GM12874 (cell line): Measurements from ENCODE around the gene SLC25A25.

Experiments used
- TF ChIP-seq, protein P1 (sequence below): IDR thresholded peaks from 2 replicates; pipeline ENCODE4 v1.5.1; 2011; ENCODE audit warnings: low read depth, mild to moderate bottlenecking, control low read depth, low read length, moderate library complexity; ENCODE audit not compliant: insufficient read depth

SLC25A25 gene

GRCh38 chr9:128085943-128086342 is 17.9 kb downstream of the SLC25A25 start:
- TF ChIP-seq, protein P1, sequence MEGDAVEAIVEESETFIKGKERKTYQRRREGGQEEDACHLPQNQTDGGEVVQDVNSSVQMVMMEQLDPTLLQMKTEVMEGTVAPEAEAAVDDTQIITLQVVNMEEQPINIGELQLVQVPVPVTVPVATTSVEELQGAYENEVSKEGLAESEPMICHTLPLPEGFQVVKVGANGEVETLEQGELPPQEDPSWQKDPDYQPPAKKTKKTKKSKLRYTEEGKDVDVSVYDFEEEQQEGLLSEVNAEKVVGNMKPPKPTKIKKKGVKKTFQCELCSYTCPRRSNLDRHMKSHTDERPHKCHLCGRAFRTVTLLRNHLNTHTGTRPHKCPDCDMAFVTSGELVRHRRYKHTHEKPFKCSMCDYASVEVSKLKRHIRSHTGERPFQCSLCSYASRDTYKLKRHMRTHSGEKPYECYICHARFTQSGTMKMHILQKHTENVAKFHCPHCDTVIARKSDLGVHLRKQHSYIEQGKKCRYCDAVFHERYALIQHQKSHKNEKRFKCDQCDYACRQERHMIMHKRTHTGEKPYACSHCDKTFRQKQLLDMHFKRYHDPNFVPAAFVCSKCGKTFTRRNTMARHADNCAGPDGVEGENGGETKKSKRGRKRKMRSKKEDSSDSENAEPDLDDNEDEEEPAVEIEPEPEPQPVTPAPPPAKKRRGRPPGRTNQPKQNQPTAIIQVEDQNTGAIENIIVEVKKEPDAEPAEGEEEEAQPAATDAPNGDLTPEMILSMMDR = no peak

GRCh38 chr9:128087262-128087661 is 19.2 kb downstream of the SLC25A25 start:
- TF ChIP-seq, protein P1 = no peak

DNA sequence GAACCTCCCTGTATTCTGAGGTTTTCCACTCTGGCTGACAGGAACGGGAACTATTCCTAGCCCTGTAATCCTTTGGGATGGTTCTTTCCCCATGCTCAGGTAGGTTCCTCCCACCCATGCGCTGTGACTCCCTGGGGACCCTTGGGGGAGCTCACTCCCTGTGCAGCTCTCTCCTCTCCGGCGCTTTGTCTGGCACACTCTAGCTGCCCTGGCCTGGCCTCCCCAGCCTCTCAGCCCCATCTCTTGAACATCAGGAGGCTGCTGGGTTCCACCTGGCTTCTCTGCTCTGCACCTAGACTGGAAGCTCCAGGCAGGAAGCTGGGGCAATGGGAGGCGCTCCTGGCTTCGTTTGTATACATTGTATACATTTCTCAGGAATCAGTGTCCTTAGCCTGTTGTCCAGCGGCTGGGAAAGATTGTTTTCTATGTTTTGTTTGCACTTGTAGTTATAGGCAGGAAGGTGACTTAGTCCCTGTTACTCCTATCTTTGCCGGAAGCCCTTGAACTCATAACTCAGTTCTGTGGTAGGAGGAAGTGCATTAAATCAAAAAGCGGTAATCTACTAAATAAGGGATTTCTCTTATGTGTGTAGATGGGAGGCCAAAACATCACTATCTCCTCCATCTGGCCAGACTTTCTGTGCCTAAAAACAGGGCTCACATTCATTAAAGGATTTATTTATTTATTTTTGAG is 20.4 kb downstream of the SLC25A25 start:
- TF ChIP-seq, protein P1 = no peak

GRCh38 chr9:128089299-128089698 is 21.3 kb downstream of the SLC25A25 start:
- TF ChIP-seq, protein P1 = no peak

- TF ChIP-seq, protein P1 = no peak
Observed at GRCh38 chr9:128091144-128091543, 23.1 kb downstream of the SLC25A25 start.

DNA sequence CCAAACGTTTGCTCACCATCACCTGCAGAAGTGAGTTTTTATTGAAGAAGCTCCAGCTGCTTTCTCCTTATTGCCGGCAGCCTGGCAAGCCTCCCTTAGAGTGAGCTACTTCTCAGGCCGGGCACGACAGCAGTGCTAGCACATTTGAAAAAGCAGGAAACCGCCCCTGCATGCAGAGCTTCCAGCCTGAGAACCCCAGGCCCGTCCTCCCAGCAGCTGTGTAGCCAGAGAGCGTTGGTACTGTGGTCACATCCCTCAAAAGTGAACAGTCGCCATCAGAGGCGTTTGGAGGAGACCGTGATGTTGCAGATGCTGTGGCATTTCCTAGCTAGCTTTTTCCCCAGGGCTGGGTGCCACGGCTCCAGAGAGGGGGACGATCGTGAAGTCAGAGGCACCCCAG is 23.5 kb downstream of the SLC25A25 start:
- TF ChIP-seq, protein P1 = no peak

DNA sequence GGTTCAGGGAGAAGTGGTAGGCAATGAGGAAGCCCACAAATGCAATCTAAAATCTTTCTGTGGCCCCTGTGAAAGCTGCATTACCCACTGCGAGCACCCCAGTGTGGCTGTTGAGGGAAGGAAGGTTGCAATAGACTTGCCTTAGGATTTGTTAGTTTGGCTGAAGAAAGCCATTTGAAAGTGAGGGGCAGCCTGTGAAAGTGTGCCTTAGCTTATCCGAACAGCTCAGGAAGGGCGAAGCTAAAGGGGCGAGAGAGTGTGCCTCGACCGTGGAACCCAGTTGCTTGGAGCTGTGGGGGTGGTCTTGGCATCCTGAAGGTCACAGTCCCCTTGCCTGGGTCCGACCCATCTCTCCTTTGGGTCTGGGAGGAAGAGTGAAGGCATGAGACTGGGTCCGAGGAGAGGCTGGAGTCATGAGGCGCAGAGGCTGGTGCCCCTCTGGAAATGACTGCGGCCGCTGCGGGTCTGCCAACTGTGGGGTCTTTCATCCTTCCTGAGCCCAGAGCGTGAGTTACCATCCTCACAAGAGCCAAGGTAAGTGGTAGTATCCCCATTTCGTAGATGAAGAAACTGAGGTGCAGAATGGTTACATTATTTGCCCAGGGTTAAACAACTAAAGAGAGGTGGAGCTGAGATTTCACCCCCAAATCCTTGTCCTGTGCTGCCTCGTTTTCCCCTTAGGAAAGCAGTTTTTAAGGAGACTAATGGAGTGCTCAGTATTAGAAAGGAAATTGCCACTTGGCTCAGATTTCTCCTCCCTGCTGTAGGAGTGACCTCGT is 24.4 kb downstream of the SLC25A25 start:
- TF ChIP-seq, protein P1 = no peak
